GM12878 (cell line): ENCODE data around the gene MESP2. TPM values are rescaled to one million over a fixed set of nuclear protein-coding genes. Genes with fewer than 3 reads are reported as not detected.

Source experiments
- ATAC-seq: fragments of 200-7000 bp; cut with Tn5 transposase; 3 replicates; pipeline ENCODE4 v1.9.1; 2020; ENCODE audit warnings: mild to moderate bottlenecking, moderate library complexity
- BruUV-seq: library from RNA; stranded (reverse); fragments of 400-500 nt; replicated peaks from 2 replicates; lab custom pipeline; 2021; lab: Mats Ljungman, UMichigan
- CTCF ChIA-PET: fragments of 300-600 bp; sonication (Branson Sonifier 250); formaldehyde crosslinking; extraction: SDS; loops from one replicate; lab custom pipeline; 2021; ENCODE audit warnings: inconsistent platforms; lab: Yijun Ruan, JAX
- POLR2A ChIA-PET: fragments of 350-600 bp; formaldehyde crosslinking; extraction: SDS; loops from one replicate; lab custom pipeline; 2021; ENCODE audit warnings: inconsistent platforms; lab: Charles Lee
- RAD21 ChIA-PET: fragments of 300-600 bp; sonication (Branson Sonifier 250); formaldehyde crosslinking; loops from one replicate; lab custom pipeline; 2023; ENCODE audit warnings: antibody characterized with exemption; ENCODE audit not compliant: unreplicated experiment; lab: Charles Lee
- SMC1A ChIA-PET: fragments of 300-600 bp; sonication (Branson Sonifier 250); formaldehyde crosslinking; loops from one replicate; lab custom pipeline; 2023; ENCODE audit not compliant: unreplicated experiment, uncharacterized antibody; lab: Charles Lee
- DNase-seq: peaks from one replicate; pipeline ENCODE4 v3.0.0-alpha.2; 2011; ENCODE audit warnings: low read depth, low spot score
- FAIRE-seq: peaks from 3 replicates; lab custom pipeline; 2011; peaks lifted over from hg19 to GRCh38; lab: Jason Lieb, UNC
- H2AFZ ChIP-seq: 2 replicates; pipeline ENCODE4 v1.6.0; 2011; ENCODE audit warnings: low read depth, low read length, control low read depth; ENCODE audit not compliant: control insufficient read depth
- H3K27ac ChIP-seq: 2 replicates; pipeline ENCODE4 v1.5.1; 2011; ENCODE audit warnings: control low read depth; ENCODE audit not compliant: control insufficient read depth, insufficient read depth
- H3K27me3 ChIP-seq, 2 experiments: replicated peaks in 1 of 2; 2 replicates each; pipeline versions ENCODE4 v1.6.0 to v1.6.1; 2011; ENCODE audit warnings: low read length in 1 of 2; ENCODE audit not compliant: control insufficient read depth in 2 of 2, insufficient read depth in 2 of 2
- H3K36me3 ChIP-seq, 2 experiments: 2 replicates each; pipeline ENCODE4 v1.5.1; 2011; ENCODE audit warnings: low read length in 1 of 2; ENCODE audit not compliant: control insufficient read depth in 2 of 2, insufficient read depth in 2 of 2
- H3K4me1 ChIP-seq: 2 replicates; pipeline ENCODE4 v1.6.1; 2011; ENCODE audit warnings: mild to moderate bottlenecking, low read length, moderate library complexity, mixed read lengths; ENCODE audit not compliant: control insufficient read depth, insufficient read depth
- H3K4me2 ChIP-seq: 2 replicates; pipeline ENCODE4 v1.6.0; 2011; ENCODE audit warnings: control low read depth; ENCODE audit not compliant: control insufficient read depth, insufficient read depth
- H3K4me3 ChIP-seq: fragments of 200-600 bp; sonication (generic); 2 replicates; pipeline ENCODE4 v1.5.1; 2016
- H3K79me2 ChIP-seq: 2 replicates; pipeline ENCODE4 v1.6.0; 2011; ENCODE audit warnings: low read length; ENCODE audit not compliant: control insufficient read depth, insufficient read depth
- H3K9ac ChIP-seq: 2 replicates; pipeline ENCODE4 v1.8.0; 2011; ENCODE audit warnings: low read length, control low read depth, mixed read lengths; ENCODE audit not compliant: control insufficient read depth, insufficient read depth
- H3K9me3 ChIP-seq: replicated peaks from 3 replicates; pipeline ENCODE4 v1.5.1; 2011; ENCODE audit warnings: mild to moderate bottlenecking, low read length; ENCODE audit not compliant: control insufficient read depth, insufficient read depth
- H4K20me1 ChIP-seq: 2 replicates; pipeline ENCODE4 v1.6.0; 2011; ENCODE audit not compliant: control insufficient read depth, insufficient read depth
- BCL11A ChIP-seq: IDR thresholded peaks from 2 replicates; pipeline ENCODE4 v1.6.1; 2011; ENCODE audit warnings: low read depth, low read length
- BMI1 ChIP-seq: fragments of 450-650 bp; IDR thresholded peaks from 2 replicates; pipeline ENCODE4 v1.6.1; 2016; ENCODE audit warnings: mild to moderate bottlenecking, moderate library complexity, borderline replicate concordance
- CBFB ChIP-seq: IDR thresholded peaks from 2 replicates; pipeline ENCODE4 v1.6.1; 2016; ENCODE audit warnings: antibody characterized with exemption, low read depth
- CEBPB ChIP-seq, 2 experiments: fragments of 150-350 bp in 1 of 2; IDR thresholded peaks; 2 replicates each; pipeline ENCODE4 v1.6.1; 2012 to 2014; ENCODE audit warnings: low read depth in 2 of 2, low read length in 2 of 2, borderline replicate concordance in 1 of 2, inconsistent platforms in 1 of 2
- KAT2A ChIP-seq: conservative IDR thresholded peaks from 2 replicates; pipeline ENCODE4 v1.6.1; 2011; ENCODE audit warnings: low read depth, low read length; ENCODE audit not compliant: control insufficient read depth
- POLR2AphosphoS5 ChIP-seq: IDR thresholded peaks from 2 replicates; pipeline ENCODE4 v1.6.1; 2011; ENCODE audit warnings: mild to moderate bottlenecking, low read length, inconsistent platforms
- REST ChIP-seq: IDR thresholded peaks from 2 replicates; pipeline ENCODE4 v1.6.1; 2012; ENCODE audit warnings: mild to moderate bottlenecking, low read depth, low read length
- RFX5 ChIP-seq: IDR thresholded peaks from 2 replicates; pipeline ENCODE4 v1.6.1; 2011; ENCODE audit warnings: low read depth, low read length, improper control_type of control experiment
- SIN3A ChIP-seq: IDR thresholded peaks from 2 replicates; pipeline ENCODE4 v1.6.1; 2012; ENCODE audit warnings: low read depth, low read length, improper control_type of control experiment
- SMARCA5 ChIP-seq: fragments of 450-650 bp; IDR thresholded peaks from 2 replicates; pipeline ENCODE4 v1.6.1; 2017; ENCODE audit warnings: mild to moderate bottlenecking
- SMC3 ChIP-seq: IDR thresholded peaks from 2 replicates; pipeline ENCODE4 v1.6.1; 2011; ENCODE audit warnings: low read length, improper control_type of control experiment, borderline replicate concordance
- TAF1 ChIP-seq: IDR thresholded peaks from 2 replicates; pipeline ENCODE4 v1.6.1; 2011; ENCODE audit warnings: mild to moderate bottlenecking, low read depth, low read length, borderline replicate concordance
- YBX1 ChIP-seq: fragments of 450-650 bp; IDR thresholded peaks from 2 replicates; pipeline ENCODE4 v1.6.1; 2016; ENCODE audit warnings: antibody characterized with exemption
- ZNF217 ChIP-seq: fragments of 450-650 bp; IDR thresholded peaks from 2 replicates; pipeline ENCODE4 v1.6.1; 2017; ENCODE audit warnings: antibody characterized with exemption, mild to moderate bottlenecking
- WGBS: methylation state at CpG from one replicate; pipeline ENCODE4 v1.1.6; 2016; ENCODE audit warnings: low lambda C conversion rate; ENCODE audit not compliant: insufficient replicate concordance, insufficient coverage; ENCODE audit errors: missing lambda C conversion rate; 5-methylcytosine and 5-hydroxymethylcytosine counted together
- in situ Hi-C: fragments of 300-500 bp; cut with MboI; formaldehyde crosslinking; loops from 9 replicates; pipeline ENCODE4 v1.14.3; 2018; ENCODE audit warnings: mixed read lengths
- intact Hi-C: fragments of 100-400 bp; cut with micrococcal nuclease; formaldehyde crosslinking; loops from one replicate; pipeline ENCODE4 v1.14.2; 2022; ENCODE audit not compliant: unreplicated experiment
- polyA plus RNA-seq, 11 experiments: library from polyadenylated mRNA; depleted of rRNA in 4 of 11; unstranded in 6 of 11; stranded (reverse) in 5 of 11; fragments of >200 nt; fragmentation: Nextera tagmentation in 4 of 11; fragmentation: Illumina TruSeq in 1 of 11; extraction: Ambion mirVana in 4 of 11; extraction: Trizol in 1 of 11; gene quantifications; 1 replicate in 1 of 11; 2 replicates in 10 of 11; pipeline versions ENCODE4 v1.2.1 to v1.2.3, GENCODE V29; 2011 to 2016; ENCODE audit warnings: inconsistent platforms in 2 of 11, missing spikeins in 2 of 11, low read depth in 1 of 11
- total RNA-seq, 4 experiments: library from RNA; depleted of rRNA in 3 of 4; stranded (reverse); fragments of >200 nt in 3 of 4; fragmentation: Illumina TruSeq in 1 of 4; extraction: Trizol in 1 of 4; gene quantifications; 2 replicates each; pipeline versions ENCODE4 v1.2.1 to v1.2.3, GENCODE V29; 2013 to 2021
- TF ChIP-seq, protein P1 (sequence below): fragments of 450-650 bp; IDR thresholded peaks from 2 replicates; pipeline ENCODE4 v1.6.1; 2017; ENCODE audit warnings: mild to moderate bottlenecking, low read depth, inconsistent platforms; ENCODE audit not compliant: poor library complexity, severe bottlenecking
- TF ChIP-seq, protein P2 (sequence below): IDR thresholded peaks from 2 replicates; pipeline ENCODE4 v1.6.1; 2012; ENCODE audit warnings: low read depth, low read length, improper control_type of control experiment

Gene MESP2
- total and polyA plus RNA-seq, 10 of the 15 experiments (the other 5 are each of a cell fraction or from before 2014, with no cell fraction given), result 0.04 TPM; not detected in 9

GRCh38 chr15:89785774-89786140 lies 9.6 kb downstream of the MESP2 start (continued):
- TF ChIP-seq YBX1 (no peak), SIN3A (no peak), REST (no peak), SMC3 (no peak), BCL11A (no peak), CEBPB (IDR thresholded peaks at IDR 0.05; ENCODE audit: borderline replicate concordance in 1 of 2, low read depth in 2 of 2, low read length in 2 of 2) (no peak)

DNA sequence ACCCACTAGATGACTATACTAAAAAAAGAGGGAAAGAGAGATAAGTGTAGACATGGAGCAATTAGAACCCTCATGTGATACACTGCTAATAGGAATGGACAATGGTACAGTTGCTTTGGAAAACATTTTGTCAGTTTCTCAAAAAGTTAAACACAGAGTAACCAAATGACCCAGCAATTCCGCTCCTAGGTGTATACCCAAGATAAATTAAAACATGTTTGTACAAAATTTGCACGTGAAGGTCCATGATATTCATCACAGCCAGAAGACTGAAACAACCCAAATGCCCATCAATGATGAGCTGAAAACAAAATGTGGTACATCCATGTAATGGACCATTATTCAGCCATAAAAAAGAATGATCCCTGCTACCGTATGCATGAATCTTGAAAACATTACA lies 11.8 kb downstream of the MESP2 start:
- SMC1A ChIA-PET, result no interaction called here
- RAD21 ChIA-PET, result no interaction called here
- in situ Hi-C loops (no loop called here), intact Hi-C loops (no loop called here)
- FAIRE-seq (no peak), DNase-seq (no peak), ATAC-seq (no peak)
- WGBS, result 92% methylated on average over 3 of the region's 3 CpGs
- Histone ChIP-seq H3K9me3 (peaks cover 2% of the 10 kb centered on the region; the same call in 2 of the 3 replicates), H3K27ac (no peak overlapping the region), H3K27me3 (no peaks in the 10 kb centered on the region), H3K36me3 (no peaks in the 10 kb centered on the region), H3K4me3 (no peak overlapping the region), H3K4me2 (no peak overlapping the region), H2AFZ (no peak overlapping the region), H3K9ac (no peak overlapping the region), H4K20me1 (no peaks in the 10 kb centered on the region), H3K79me2 (no peaks in the 10 kb centered on the region), H3K4me1 (no peaks in the 10 kb centered on the region)
- no TSS peak for BruUV-seq
- CTCF ChIA-PET, result no interaction called here
- POLR2A ChIA-PET, result no interaction called here
- TF ChIP-seq, protein P1, sequence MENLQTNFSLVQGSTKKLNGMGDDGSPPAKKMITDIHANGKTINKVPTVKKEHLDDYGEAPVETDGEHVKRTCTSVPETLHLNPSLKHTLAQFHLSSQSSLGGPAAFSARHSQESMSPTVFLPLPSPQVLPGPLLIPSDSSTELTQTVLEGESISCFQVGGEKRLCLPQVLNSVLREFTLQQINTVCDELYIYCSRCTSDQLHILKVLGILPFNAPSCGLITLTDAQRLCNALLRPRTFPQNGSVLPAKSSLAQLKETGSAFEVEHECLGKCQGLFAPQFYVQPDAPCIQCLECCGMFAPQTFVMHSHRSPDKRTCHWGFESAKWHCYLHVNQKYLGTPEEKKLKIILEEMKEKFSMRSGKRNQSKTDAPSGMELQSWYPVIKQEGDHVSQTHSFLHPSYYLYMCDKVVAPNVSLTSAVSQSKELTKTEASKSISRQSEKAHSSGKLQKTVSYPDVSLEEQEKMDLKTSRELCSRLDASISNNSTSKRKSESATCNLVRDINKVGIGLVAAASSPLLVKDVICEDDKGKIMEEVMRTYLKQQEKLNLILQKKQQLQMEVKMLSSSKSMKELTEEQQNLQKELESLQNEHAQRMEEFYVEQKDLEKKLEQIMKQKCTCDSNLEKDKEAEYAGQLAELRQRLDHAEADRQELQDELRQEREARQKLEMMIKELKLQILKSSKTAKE, result no peak
- TF ChIP-seq CBFB (no peak), ZNF217 (no peak), TAF1 (no peak), SMARCA5 (no peak), KAT2A (no peak), RFX5 (no peak), POLR2AphosphoS5 (no peak), BMI1 (no peak)
- TF ChIP-seq, protein P2, sequence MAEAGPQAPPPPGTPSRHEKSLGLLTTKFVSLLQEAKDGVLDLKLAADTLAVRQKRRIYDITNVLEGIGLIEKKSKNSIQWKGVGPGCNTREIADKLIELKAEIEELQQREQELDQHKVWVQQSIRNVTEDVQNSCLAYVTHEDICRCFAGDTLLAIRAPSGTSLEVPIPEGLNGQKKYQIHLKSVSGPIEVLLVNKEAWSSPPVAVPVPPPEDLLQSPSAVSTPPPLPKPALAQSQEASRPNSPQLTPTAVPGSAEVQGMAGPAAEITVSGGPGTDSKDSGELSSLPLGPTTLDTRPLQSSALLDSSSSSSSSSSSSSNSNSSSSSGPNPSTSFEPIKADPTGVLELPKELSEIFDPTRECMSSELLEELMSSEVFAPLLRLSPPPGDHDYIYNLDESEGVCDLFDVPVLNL, result no peak
